ENCODE data around the gene SYT8.

- TF ChIP-seq CTCF (IDR thresholded peaks at IDR 0.05; ENCODE audit: low read length), result peak; percentile 54
- no peak for TF ChIP-seq EZH2phosphoT487 (IDR thresholded peaks at IDR 0.05; ENCODE audit: low read length)
- no peak for TF ChIP-seq EZH2 (optimal IDR thresholded peaks at IDR 0.05; ENCODE audit: low read depth, low read length)
These were observed 9.6 kb upstream of the SYT8 start for GRCh38 chr11:1825039-1825740.

Measured in MM.1S (cell line).